Prostate gland (tissue), 2 donors: ENCODE measurements around the gene PLEKHG2.

Experiments used
- POLR2A ChIP-seq: fragments of 450-650 bp; IDR thresholded peaks from one replicate; pipeline ENCODE4 v1.6.1; 2016; ENCODE audit warnings: antibody characterized with exemption, mild to moderate bottlenecking
- POLR2AphosphoS5 ChIP-seq: sonication (generic); formaldehyde crosslinking; IDR thresholded peaks from one replicate; pipeline ENCODE4 v1.6.1; 2017; ENCODE audit warnings: antibody characterized with exemption
- TF ChIP-seq, protein P1 (sequence below), 4 experiments: fragments of 200-600 bp in 2 of 4; fragments of 450-650 bp in 2 of 4; sonication (generic) in 2 of 4; IDR thresholded peaks; 1 replicate in 3 of 4; 2 replicates in 1 of 4; pipeline ENCODE4 v1.5.1; 2016 to 2019; ENCODE audit warnings: antibody characterized with exemption in 4 of 4, mild to moderate bottlenecking in 2 of 4, moderate library complexity in 2 of 4

- TF ChIP-seq, protein P1, sequence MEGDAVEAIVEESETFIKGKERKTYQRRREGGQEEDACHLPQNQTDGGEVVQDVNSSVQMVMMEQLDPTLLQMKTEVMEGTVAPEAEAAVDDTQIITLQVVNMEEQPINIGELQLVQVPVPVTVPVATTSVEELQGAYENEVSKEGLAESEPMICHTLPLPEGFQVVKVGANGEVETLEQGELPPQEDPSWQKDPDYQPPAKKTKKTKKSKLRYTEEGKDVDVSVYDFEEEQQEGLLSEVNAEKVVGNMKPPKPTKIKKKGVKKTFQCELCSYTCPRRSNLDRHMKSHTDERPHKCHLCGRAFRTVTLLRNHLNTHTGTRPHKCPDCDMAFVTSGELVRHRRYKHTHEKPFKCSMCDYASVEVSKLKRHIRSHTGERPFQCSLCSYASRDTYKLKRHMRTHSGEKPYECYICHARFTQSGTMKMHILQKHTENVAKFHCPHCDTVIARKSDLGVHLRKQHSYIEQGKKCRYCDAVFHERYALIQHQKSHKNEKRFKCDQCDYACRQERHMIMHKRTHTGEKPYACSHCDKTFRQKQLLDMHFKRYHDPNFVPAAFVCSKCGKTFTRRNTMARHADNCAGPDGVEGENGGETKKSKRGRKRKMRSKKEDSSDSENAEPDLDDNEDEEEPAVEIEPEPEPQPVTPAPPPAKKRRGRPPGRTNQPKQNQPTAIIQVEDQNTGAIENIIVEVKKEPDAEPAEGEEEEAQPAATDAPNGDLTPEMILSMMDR (IDR thresholded peaks at IDR 0.05): no peak
- TF ChIP-seq POLR2AphosphoS5 (no peak), POLR2A (no peak)
Observed at GRCh38 chr19:39422020-39422419, 9.6 kb downstream of the PLEKHG2 start.
